Lower leg skin (tissue), 3 donors: ENCODE data around the gene ZNF511.

Experiments
- CTCF ChIP-seq, 3 donors: fragments of 450-650 bp; IDR thresholded peaks; one replicate each; pipeline ENCODE4 v1.5.1; 2016; ENCODE audit warnings: antibody characterized with exemption in 3 of 3, mild to moderate bottlenecking in 3 of 3, moderate library complexity in 2 of 3
- POLR2A ChIP-seq, 2 donors: fragments of 450-650 bp; IDR thresholded peaks; one replicate each; pipeline ENCODE4 v1.6.1; 2016 to 2017; ENCODE audit warnings: antibody characterized with exemption in 2 of 2, mild to moderate bottlenecking in 1 of 2, moderate library complexity in 1 of 2

- no peak for TF ChIP-seq CTCF (IDR thresholded peaks at IDR 0.05)
- no peak for TF ChIP-seq POLR2A (IDR thresholded peaks at IDR 0.05)
Measured at GRCh38 chr10:133273534-133274143, 35.1 kb upstream of the ZNF511 start.
